SKM-1 (cell line): ENCODE data around the gene ITGA5.

Experiments
- DNase-seq: peaks from one replicate; lab custom pipeline; 2025; ENCODE audit not compliant: unreplicated experiment; lab: John Stamatoyannopoulos, UW

The ITGA5 gene

DNA sequence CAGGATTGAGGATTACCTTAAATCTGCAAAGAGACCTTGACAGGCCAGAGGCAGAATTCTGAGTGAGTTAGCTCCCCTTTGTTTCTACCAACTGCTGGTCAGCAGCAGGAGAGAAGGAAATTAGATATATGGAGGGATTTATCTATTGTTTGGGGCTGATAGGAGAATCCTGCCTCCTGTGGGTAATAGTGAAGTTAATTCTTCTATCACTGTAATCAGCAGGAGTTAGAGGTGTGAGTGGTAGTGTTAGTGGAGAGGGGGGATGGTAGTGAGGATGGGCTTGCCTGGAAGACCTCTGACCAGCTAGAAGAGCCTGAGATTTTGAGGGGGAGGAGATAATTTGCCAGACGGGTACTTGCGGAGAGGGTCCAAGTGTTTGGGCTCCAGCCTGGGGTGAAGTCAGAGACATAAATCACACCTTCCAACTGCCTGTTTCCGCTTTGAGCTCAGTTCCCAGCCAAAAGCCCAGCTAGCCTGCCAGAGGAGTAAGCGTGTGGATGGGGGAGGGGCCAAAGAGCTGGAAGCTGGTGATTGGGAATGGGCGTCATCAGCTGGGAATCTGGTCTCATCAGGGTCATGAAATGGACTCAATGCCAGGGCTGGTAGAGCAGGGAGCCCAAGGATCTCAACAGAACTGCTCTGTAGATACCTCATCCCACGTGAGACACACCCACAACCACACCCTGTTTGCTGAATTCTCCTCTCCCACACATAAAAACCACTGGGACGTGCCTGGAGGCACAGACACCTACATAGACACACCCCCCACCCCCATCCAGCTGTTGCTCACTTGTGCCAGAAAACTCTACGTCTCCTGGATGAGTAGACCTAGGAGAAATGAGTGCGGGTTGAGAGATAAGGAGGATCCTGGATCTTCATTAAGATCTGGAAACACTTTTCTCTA, 13.1 kb upstream of the ITGA5 start:
- no peak for DNase-seq

DNA sequence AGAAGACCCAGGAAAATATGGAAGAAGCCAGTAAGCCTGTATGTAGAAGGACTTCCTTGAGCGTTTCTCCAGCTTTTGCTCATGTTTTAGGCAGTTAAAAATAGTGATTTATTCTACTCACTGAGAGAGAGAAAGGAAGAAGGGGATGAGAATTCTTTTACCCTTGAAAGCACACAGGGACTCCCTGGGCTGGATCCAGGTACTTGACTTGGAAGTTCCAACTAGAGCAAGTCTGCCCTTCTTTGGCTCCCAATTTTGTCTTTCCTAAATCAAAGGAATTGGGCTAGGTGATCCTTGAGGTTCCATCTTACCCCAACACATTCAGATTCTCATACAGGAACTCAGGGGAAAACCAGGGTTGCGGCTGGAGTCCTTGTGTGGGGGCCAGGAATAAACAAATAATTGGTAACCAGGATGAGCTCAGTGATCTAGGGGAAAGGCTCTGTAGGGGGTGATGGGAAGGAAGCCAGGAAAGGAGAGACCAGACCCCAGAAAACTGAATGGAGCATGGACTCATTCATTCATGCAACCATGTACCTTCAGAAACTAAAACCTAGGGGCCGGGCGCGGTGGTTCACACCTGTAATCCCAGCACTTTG, 11.5 kb upstream of the ITGA5 start:
- DNase-seq: no peak

GRCh38 chr12:54429014-54429471, 10.0 kb upstream of the ITGA5 start:
- DNase-seq: no peak

DNA sequence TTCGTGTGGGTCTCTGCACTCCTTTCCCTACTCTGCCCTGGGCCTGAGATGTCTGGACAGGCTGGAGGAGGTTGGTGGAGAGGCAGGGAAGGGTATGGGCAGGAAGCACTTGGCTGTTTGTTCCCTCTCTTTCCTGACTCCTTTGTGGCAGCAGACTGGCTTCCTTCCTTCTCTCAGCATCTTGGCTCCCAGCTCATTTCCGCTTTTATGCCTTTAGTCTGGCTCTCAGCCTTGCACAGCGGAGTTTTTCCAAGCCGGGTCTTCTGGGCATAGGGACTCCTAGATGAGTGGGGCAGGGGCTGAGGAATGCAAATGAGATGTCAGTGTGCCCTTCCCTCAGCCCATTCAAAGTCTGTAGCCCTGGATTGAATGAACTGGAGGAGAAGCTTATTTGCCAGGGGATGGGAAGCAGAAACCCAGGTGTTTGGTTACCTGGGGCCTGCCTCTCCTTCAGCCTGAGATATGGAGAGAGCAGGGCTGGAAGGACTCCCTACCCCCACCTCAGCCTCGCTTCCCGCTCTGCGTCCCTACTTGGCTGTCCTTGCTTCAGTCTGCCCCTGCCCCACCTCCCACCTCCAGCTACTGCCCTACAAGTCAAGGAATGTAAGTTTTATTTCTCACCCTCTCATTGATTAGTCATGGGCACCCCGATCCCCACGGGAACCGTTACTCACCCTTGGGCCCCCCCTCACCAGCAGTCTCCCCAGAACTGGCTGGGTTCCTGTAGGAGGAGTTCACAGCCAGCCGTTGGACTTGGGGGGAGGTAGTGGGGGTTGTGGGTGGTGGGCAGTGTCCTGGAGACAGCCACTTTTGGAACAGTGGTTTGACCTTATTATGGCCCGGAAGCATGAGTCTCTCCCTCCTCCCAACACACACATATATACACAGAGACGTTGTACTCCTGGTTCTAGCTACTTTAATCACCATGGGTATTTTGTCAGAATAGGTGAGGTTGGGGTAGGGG, 9.3 kb upstream of the ITGA5 start:
- DNase-seq: no peak

DNA sequence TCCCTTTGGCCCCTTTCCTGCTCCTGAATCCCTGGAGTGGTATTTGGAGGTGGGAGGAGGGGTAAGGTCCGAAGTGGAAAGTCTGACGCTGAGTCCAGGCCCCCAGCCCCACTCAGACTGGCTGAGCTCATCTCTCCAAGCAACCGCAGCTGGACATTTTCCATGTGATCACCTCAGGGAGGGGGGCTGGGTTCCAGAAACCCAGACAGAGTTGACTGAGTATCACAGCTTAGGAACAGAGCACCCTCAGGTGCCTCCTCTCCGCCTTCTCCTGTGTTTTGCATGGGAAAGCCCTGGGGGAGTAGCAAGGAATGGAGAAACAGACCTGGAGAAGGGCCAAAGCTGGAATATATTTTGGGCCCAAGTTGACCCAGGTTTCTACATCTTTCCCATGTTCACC, 8.0 kb upstream of the ITGA5 start:
- no peak for DNase-seq

DNA sequence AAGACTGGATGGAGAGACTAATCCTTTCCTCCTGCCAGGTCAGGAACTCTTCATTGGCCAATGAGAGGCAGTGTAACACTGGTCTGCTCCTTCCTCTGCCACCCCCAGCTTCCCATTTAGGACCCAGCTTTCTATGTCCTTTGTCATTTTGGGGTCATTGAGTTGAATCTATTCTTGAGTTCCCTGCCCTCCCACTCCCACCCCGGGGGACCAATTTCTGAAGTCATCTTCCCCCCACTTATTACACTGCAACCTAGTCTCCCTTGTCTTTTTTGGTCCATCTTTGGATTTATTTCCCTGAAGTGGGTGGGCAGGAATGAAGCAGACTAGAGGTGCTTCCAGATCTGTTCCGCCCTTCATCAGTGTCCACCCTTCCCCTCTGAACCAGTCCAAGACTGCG, 7.6 kb upstream of the ITGA5 start:
- no peak for DNase-seq

DNA sequence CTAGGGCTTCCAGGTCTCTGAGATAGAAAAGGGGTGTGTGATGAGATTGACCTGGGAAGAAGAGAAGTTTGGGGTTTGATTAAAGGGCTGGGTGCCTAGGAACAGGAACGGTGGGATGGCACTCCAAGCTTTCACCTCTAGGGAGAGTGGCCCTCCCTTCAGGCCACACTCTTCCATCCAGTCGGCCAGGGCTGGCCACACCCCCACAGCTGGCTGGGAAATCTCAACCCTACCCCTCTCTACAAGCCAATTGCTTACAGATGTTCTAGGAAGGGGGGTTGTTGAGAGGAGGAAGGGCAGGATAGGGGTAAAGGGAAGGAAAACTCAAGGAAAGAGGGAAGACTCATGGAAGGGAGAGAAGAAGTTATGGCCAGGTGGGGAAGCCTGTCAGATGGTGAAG, 6.6 kb upstream of the ITGA5 start:
- DNase-seq: no peak

DNA sequence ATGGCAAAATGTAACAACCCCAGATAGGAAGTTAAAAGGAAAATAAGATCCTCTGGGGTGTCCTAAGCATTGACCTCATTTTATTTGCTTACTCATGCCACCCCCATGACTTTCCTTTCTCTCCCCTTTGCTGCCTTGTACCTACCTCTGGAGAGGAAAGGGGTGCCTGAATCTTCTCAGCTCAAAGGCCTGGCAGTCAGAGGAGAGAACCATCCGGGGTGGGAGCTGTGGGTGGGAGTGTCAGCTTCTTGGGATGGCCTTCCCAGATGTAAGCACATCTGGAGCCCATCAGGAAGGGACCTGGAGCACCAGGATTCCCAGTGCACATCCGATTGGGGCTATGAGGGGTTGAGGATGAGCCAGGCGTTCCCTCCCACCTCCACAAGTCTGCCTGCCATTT, 5.2 kb upstream of the ITGA5 start:
- DNase-seq: no peak

- DNase-seq: no peak
Observed at GRCh38 chr12:54423816-54424150, 4.7 kb upstream of the ITGA5 start.

DNA sequence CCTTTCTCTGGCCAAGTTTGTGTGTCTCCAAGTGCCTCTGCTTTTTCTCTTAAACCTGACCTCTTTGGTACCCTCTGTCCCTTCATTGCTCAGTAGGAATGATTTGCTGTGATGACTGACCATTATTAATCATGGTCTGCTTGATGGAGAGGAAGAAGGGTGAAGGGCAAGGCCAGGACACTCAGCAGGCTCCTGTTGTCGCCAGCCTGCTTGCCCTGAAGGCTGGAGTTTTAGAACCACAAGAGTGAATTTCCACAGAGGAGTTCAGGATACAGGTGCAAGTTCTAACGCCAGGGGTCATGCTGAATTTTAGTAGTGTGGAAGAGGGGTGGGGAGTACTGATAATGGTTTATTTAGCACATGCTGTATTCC, 2.8 kb upstream of the ITGA5 start:
- DNase-seq: no peak

DNA sequence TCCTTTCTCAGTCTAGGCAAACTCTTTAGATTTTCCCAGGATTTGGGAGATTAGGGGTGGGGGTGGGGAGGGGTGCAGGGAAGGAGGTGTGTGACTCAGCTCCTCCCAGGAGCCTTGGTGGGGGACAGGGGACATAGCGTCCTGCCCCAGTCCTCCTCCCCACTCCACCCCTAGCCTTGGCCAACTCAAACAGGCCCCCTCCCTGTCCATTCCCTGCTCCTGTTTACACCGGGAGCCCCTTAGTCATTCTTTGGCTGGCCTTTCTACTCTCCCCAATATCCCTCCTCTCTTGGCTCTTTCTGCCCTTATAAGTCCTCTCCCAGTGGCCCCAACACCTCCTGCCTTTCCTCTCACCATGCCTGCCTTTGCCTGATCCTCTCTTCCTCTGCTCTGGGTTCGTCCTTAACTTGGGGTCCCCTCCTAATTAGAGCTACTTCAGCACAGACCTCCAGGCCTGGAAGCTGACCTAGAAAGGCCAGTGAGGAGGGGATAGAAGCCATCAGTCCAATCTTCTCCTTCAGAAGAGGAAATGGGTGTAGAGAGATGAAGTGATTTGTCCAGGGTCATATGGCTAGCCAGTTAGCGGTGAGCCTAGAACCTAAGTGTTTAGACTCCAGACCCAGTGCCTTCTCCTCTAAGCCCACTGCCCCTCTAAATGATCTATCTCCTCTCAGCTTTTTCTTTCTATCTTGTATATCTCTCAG, 2.3 kb upstream of the ITGA5 start:
- no peak for DNase-seq

- DNase-seq: no peak
Observed at GRCh38 chr12:54420766-54421144, 1.7 kb upstream of the ITGA5 start.

DNA sequence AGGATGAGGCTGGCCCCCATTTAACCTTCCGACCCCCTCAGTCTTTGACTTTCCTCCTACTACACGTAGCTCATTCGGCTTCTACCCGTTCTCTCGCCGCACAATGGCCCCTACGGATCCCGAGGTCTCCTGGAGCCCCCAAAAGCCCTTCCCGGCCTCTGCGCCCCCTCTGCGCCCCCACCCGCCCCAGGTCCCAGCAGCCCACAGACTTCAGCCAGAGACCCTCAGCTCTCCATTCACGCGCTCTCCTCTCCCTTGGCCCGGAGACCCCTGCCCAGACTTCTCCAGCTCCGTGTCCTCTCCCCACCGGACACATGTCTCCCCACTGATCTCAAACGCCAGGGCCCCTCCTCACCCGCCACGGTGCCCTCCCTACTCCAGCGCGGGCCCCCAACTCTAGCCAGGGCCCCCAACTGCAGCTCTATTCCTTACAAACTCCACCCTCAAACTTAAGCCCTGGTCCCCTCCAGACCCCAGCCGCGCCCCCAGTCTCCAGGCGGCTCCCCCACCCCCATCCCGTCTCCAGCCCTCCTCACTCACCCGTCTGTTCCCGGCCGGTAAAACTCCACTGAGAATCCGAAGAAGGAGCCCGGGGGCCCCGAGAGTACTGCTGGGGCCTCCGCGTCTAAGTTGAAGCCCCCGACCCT, 502 bp downstream of the ITGA5 start:
- DNase-seq: no peak

DNA sequence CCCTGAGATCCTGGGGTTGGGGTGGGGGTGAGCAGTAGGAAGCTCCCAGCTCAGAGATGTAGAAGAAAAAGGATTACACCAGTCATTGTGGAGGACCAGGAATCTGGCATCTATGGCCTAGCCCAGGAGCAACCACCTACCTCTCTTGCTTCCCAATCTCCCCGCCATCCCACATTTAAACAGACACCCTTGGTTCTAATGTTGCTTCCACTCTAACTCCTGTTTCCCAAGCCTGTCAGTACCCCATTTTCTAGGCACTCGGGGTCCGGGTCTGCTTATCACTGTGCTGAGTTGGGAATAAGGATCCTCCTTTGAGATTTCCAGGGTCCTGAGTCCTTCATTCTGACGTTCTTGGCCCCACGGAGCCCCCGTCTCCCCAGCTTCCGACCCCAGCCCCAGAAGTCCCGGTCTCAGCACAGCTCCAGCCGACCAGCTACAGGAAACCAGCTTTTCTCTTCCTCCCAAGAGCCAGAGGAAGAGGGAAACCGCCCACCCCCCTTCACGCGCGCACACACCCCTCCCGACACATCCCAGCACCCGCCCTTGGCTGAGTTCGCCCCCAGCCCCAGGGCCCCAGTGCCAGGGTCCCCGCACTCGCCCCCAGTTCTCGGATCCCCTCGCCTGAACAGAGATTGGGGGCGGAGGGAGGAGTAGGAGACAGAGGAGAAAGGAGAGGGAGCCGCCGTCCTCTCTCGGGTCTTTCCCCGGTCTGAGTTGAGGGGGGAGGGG, 1.2 kb downstream of the ITGA5 start:
- no peak for DNase-seq

DNA sequence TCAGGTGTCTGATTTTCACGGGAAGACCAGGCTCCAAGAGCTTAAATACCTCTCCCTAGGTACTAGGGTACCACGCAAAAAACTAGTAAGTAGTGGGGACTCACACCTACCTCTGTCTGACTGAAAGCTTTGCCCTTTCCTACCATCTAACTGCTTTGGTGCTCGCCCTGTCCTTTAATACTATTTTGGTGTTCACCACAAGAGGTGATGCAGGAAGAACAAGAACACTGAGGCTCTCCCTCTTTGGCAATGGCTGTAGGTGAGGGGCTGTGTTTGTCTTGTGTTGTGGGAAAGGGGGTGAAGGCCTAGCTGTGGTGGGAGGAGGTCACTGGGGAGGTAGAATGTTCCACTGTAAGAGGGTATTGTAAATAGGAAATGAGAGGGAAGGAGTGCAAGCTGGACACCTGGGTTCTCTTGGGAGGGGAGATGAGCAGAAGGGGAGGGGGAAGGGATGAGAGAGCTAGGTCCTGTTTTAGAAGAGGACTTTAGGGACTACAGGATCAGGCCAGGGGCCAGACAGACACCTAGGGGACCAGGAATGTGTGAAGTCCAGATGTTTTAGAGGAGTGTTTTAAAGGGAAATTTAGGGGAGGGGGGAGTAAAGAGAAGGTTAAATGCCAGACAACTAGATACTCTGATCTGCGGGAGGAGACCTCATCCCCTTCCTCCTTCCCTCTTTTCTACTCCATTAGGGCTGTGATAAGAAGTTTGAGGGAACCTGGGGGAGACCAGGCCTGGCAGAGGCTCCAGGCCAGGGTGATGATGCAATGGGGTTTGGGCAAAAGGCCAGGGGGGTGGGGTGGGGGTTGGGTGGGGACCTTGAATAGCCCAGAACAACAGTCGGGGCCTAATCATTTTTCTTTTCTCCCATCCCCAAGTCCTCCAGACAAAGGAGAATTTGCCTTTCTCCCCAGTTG, 2.1 kb downstream of the ITGA5 start:
- no peak for DNase-seq

DNA sequence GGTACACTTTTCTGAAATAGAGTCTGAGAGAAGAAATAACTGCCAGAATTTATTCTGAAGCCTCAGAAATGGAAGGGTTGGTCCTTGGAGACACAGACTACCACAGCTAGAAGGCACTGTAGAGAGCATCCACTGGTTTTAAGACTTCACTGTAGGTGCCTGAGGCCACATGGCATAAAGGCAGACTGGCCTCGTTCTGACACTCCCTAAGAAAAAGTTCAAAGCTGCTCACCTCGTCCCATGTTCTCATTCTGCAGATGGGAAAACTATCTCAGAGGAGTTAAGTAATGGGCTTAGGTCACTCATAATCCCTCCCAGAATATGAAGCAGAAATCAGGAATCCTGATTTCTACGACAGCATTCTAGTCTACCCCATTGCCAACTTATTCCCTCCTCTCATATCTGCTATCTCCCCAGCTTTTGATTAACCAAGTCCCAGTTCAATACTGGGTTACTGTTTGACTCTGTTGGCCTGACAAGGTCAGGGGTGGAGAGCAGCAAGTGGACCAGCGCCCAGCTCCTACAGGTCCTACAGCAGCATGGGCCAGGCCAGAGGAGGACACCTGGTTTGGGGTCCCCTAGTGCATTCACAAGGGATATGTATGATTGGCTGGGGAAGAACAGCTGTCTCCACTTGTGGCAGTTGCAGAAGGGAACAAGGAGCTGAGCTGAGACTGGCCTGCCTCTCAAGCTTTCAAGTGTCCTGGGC, 3.7 kb downstream of the ITGA5 start:
- no peak for DNase-seq

- peak; percentile 18 for DNase-seq
Observed at GRCh38 chr12:54413284-54414190, 5.5 kb downstream of the ITGA5 start.
